H9 (cell line): ENCODE data around the gene SLC38A3. TPM values are rescaled to one million over a fixed set of nuclear protein-coding genes. Genes with fewer than 3 reads are reported as not detected.

Experiments
- DNase-seq: peaks from one replicate; pipeline ENCODE4 v3.0.0-alpha.2; 2017
- H2AFZ ChIP-seq: one replicate; pipeline ENCODE4 v1.6.1; 2013; ENCODE audit warnings: mild to moderate bottlenecking, low read length, control low read depth, moderate library complexity
- H2AK5ac ChIP-seq: 2 replicates; pipeline ENCODE4 v1.6.1; 2013; ENCODE audit warnings: low read length, control low read depth, mixed read lengths; ENCODE audit not compliant: insufficient read length
- H2BK120ac ChIP-seq: one replicate; pipeline ENCODE4 v1.6.1; 2013; ENCODE audit warnings: low read depth, mild to moderate bottlenecking, low read length, control low read depth, inconsistent platforms; ENCODE audit not compliant: poor library complexity, severe bottlenecking
- H2BK12ac ChIP-seq: 2 replicates; pipeline ENCODE4 v1.6.1; 2013; ENCODE audit warnings: low read length, control low read depth, mixed read lengths, low read depth; ENCODE audit not compliant: insufficient read length
- H2BK15ac ChIP-seq: 2 replicates; pipeline ENCODE4 v1.6.1; 2013; ENCODE audit warnings: low read depth, low read length, control low read depth
- H2BK20ac ChIP-seq: one replicate; pipeline ENCODE4 v1.6.1; 2013; ENCODE audit warnings: low read depth, mild to moderate bottlenecking, low read length, control low read depth, inconsistent platforms; ENCODE audit not compliant: poor library complexity, severe bottlenecking
- H2BK5ac ChIP-seq: 2 replicates; pipeline ENCODE4 v1.6.1; 2013; ENCODE audit warnings: low read length, control low read depth, mixed read lengths; ENCODE audit not compliant: insufficient read length
- H3K14ac ChIP-seq: 2 replicates; pipeline ENCODE4 v1.6.1; 2013; ENCODE audit warnings: low read length, control low read depth; ENCODE audit not compliant: insufficient read depth
- H3K18ac ChIP-seq: 2 replicates; pipeline ENCODE4 v1.6.1; 2013; ENCODE audit warnings: low read depth, mild to moderate bottlenecking, mixed read lengths, low read length, control low read depth; ENCODE audit not compliant: insufficient read length
- H3K23ac ChIP-seq: 2 replicates; pipeline ENCODE4 v1.6.1; 2013; ENCODE audit warnings: low read length, control low read depth, mixed read lengths, low read depth; ENCODE audit not compliant: insufficient read length
- H3K23me2 ChIP-seq: 2 replicates; pipeline ENCODE4 v1.6.1; 2013; ENCODE audit warnings: low read depth, mild to moderate bottlenecking, mixed read lengths, low read length, control low read depth; ENCODE audit not compliant: insufficient read length, poor library complexity, severe bottlenecking
- H3K27ac ChIP-seq: 2 replicates; pipeline ENCODE4 v1.5.1; 2013; ENCODE audit warnings: low read length, control low read depth, mixed read lengths, low read depth; ENCODE audit not compliant: insufficient read length
- H3K27me3 ChIP-seq: 2 replicates; pipeline ENCODE4 v1.6.1; 2013; ENCODE audit warnings: low read length, control low read depth, inconsistent platforms; ENCODE audit not compliant: insufficient read depth
- H3K4ac ChIP-seq: 2 replicates; pipeline ENCODE4 v1.6.1; 2013; ENCODE audit warnings: low read depth, mild to moderate bottlenecking, control low read depth, inconsistent platforms, low read length, moderate library complexity
- H3K4me1 ChIP-seq: 2 replicates; pipeline ENCODE4 v1.6.1; 2013; ENCODE audit warnings: low read length, control low read depth, inconsistent platforms; ENCODE audit not compliant: insufficient read depth
- H3K4me2 ChIP-seq: 2 replicates; pipeline ENCODE4 v1.6.1; 2013; ENCODE audit warnings: low read length, control low read depth, mixed read lengths; ENCODE audit not compliant: insufficient read length, insufficient read depth
- H3K56ac ChIP-seq: 2 replicates; pipeline ENCODE4 v1.6.1; 2013; ENCODE audit warnings: low read depth, mild to moderate bottlenecking, mixed read lengths, low read length, control low read depth; ENCODE audit not compliant: insufficient read length
- H3K79me1 ChIP-seq: 2 replicates; pipeline ENCODE4 v1.6.1; 2013; ENCODE audit warnings: low read depth, mild to moderate bottlenecking, moderate library complexity, low read length, control low read depth, inconsistent platforms; ENCODE audit not compliant: insufficient read depth, poor library complexity, severe bottlenecking
- H3K79me2 ChIP-seq: 2 replicates; pipeline ENCODE4 v1.6.1; 2013; ENCODE audit warnings: low read length, control low read depth, inconsistent platforms; ENCODE audit not compliant: insufficient read depth
- H3K9ac ChIP-seq: 2 replicates; pipeline ENCODE4 v1.6.1; 2013; ENCODE audit warnings: low read length, control low read depth, mixed read lengths; ENCODE audit not compliant: insufficient read length; ENCODE audit errors: extremely low read depth
- H3K9me3 ChIP-seq: one replicate; pipeline ENCODE4 v1.6.1; 2013; ENCODE audit warnings: low read depth, low read length, inconsistent platforms; ENCODE audit not compliant: control insufficient read depth
- H3T11ph ChIP-seq: one replicate; pipeline ENCODE4 v1.6.1; 2013; ENCODE audit warnings: mild to moderate bottlenecking, low read length, control low read depth, inconsistent platforms
- H4K20me1 ChIP-seq: one replicate; pipeline ENCODE4 v1.6.1; 2013; ENCODE audit not compliant: control insufficient read depth, insufficient read length, insufficient read depth
- H4K5ac ChIP-seq: 2 replicates; pipeline ENCODE4 v1.6.1; 2013; ENCODE audit warnings: low read depth, mild to moderate bottlenecking, mixed read lengths, low read length, control low read depth; ENCODE audit not compliant: insufficient read length
- H4K8ac ChIP-seq: replicated peaks from 2 replicates; pipeline ENCODE4 v1.6.1; 2013; ENCODE audit warnings: low read length, control low read depth, mixed read lengths, low read depth; ENCODE audit not compliant: insufficient read length
- H4K91ac ChIP-seq: 2 replicates; pipeline ENCODE4 v1.6.1; 2013; ENCODE audit warnings: low read depth, mild to moderate bottlenecking, moderate library complexity, mixed read lengths, low read length, control low read depth; ENCODE audit not compliant: insufficient read length
- H3K27ac Mint-ChIP-seq, 3 experiments: 2 replicates in 2 of 3; 3 replicates in 1 of 3; pipeline ENCODE4 v1.8.0; 2020 to 2021; ENCODE audit warnings: mixed read lengths in 3 of 3, mild to moderate bottlenecking in 1 of 3, moderate library complexity in 1 of 3
- H3K27me3 Mint-ChIP-seq: 2 replicates; pipeline ENCODE4 v1.8.0; 2021; ENCODE audit warnings: low read depth, mild to moderate bottlenecking, moderate library complexity, mixed read lengths
- H3K36me3 Mint-ChIP-seq, 3 experiments: 2 replicates in 2 of 3; 3 replicates in 1 of 3; pipeline ENCODE4 v1.8.0; 2020 to 2021; ENCODE audit warnings: low read depth in 3 of 3, mixed read lengths in 3 of 3; ENCODE audit not compliant: insufficient read depth in 1 of 3
- H3K4me1 Mint-ChIP-seq, 2 experiments: 2 replicates each; pipeline ENCODE4 v1.8.0; 2020; ENCODE audit warnings: mixed read lengths in 2 of 2
- H3K4me3 Mint-ChIP-seq, 2 experiments: 2 replicates in 1 of 2; 3 replicates in 1 of 2; pipeline ENCODE4 v1.8.0; 2020 to 2021; ENCODE audit warnings: mild to moderate bottlenecking in 2 of 2, mixed read lengths in 2 of 2, moderate library complexity in 1 of 2
- H3K9me3 Mint-ChIP-seq, 2 experiments: 2 replicates in 1 of 2; 3 replicates in 1 of 2; pipeline ENCODE4 v1.8.0; 2020; ENCODE audit warnings: mild to moderate bottlenecking in 2 of 2, mixed read lengths in 2 of 2, moderate library complexity in 1 of 2
- WGBS: extraction: QIAGEN DNeasy Blood & Tissue Kit; methylation state at CpG from one replicate; pipeline ENCODE4 v1.1.7; 2013; ENCODE audit warnings: missing lambda C conversion rate, low lambda C conversion rate, mixed read lengths; ENCODE audit not compliant: insufficient read length; ENCODE audit errors: extremely low coverage; 5-methylcytosine and 5-hydroxymethylcytosine counted together
- total RNA-seq: library from RNA; stranded (reverse); gene quantifications from 2 replicates; pipeline ENCODE4 v1.2.1, GENCODE V29; 2021
- TF ChIP-seq, protein P1 (sequence below): fragments of 200-600 bp; sonication (generic); conservative IDR thresholded peaks from 3 replicates; pipeline ENCODE4 v1.8.0; 2021; ENCODE audit warnings: antibody characterized with exemption, mild to moderate bottlenecking

SLC38A3 gene
- total RNA-seq, 1 experiment from 2014 or later = 1.4 TPM

GRCh38 chr3:50268703-50269451 is 63.8 kb downstream of the SLC38A3 start, which contains the start of gene SEMA3B:
Gene SEMA3B (plus strand): TSS chr3:50269147. CDS start chr3:50269241, 94 bp downstream.
- Histone ChIP-seq H3K18ac (no peak within 1 kb of the TSS), H3K14ac (no peak within 1 kb of the TSS), H3K56ac (no peak within 1 kb of the TSS), H3K79me2 (no peaks in the 10 kb centered on the region), H4K91ac (no peak within 1 kb of the TSS), H4K20me1 (no peaks in the 10 kb centered on the region), H3K4ac (no peak within 1 kb of the TSS), H2BK5ac (no peak within 1 kb of the TSS), H2AFZ (no peak within 1 kb of the TSS), H3K9ac (no peak within 1 kb of the TSS), H3K9me3 (no peaks in the 10 kb centered on the region), H3K23ac (no peak within 1 kb of the TSS), H3K27me3 (peaks cover 9% of the 10 kb centered on the region; the same call in 1 of the 2 replicates), H3K23me2 (peaks cover 4% of the 10 kb centered on the region), H2BK20ac (no peak within 1 kb of the TSS), H3T11ph (no peak within 1 kb of the TSS), H3K27ac (no peak within 1 kb of the TSS), H4K8ac (no peak within 1 kb of the TSS), H2AK5ac (no peak within 1 kb of the TSS), H2BK120ac (no peak within 1 kb of the TSS), H3K79me1 (no peaks in the 10 kb centered on the region), H2BK12ac (no peak within 1 kb of the TSS), H4K5ac (no peak within 1 kb of the TSS), H3K4me2 (no peak within 1 kb of the TSS), H3K4me1 (peaks cover 5% of the 10 kb centered on the region; the same call in 1 of the 2 replicates), H2BK15ac (no peak within 1 kb of the TSS)
- Mint-ChIP-seq H3K36me3 (no peaks in the 10 kb centered on the region), H3K9me3 (no peaks in the 10 kb centered on the region; a peak in 1 of 5 replicates), H3K27me3 (peaks cover 14% of the 10 kb centered on the region), H3K27ac (peak within 1 kb of the TSS in 2 of 3 experiments; percentile 62 to 87; a peak in 2 of 7 replicates), H3K4me3 (peak within 1 kb of the TSS in 1 of 2 experiments; percentile 14; a peak in 2 of 5 replicates), H3K4me1 (peaks cover 44 to 61% of the 10 kb centered on the region in 2 experiments)
- WGBS = no CpG with 5 or more reads among the region's 21 CpGs
- DNase-seq = no peak
- TF ChIP-seq, protein P1, sequence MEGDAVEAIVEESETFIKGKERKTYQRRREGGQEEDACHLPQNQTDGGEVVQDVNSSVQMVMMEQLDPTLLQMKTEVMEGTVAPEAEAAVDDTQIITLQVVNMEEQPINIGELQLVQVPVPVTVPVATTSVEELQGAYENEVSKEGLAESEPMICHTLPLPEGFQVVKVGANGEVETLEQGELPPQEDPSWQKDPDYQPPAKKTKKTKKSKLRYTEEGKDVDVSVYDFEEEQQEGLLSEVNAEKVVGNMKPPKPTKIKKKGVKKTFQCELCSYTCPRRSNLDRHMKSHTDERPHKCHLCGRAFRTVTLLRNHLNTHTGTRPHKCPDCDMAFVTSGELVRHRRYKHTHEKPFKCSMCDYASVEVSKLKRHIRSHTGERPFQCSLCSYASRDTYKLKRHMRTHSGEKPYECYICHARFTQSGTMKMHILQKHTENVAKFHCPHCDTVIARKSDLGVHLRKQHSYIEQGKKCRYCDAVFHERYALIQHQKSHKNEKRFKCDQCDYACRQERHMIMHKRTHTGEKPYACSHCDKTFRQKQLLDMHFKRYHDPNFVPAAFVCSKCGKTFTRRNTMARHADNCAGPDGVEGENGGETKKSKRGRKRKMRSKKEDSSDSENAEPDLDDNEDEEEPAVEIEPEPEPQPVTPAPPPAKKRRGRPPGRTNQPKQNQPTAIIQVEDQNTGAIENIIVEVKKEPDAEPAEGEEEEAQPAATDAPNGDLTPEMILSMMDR = no peak
